Ascending aorta (tissue), 2 donors: ENCODE data around the gene ZBTB34. TPM values are rescaled to one million over a fixed set of nuclear protein-coding genes. Genes with fewer than 3 reads are reported as not detected.

Source experiments
- DNase-seq, 2 donors: peaks; one replicate each; pipeline ENCODE4 v3.0.0-alpha.2; 2019; ENCODE audit warnings: low spot score in 2 of 2
- H3K27ac ChIP-seq, 2 donors: fragments of 200-600 bp; sonication (generic); one replicate each; pipeline ENCODE4 v1.5.1; 2016 to 2017; ENCODE audit warnings: mild to moderate bottlenecking in 1 of 2
- H3K27me3 ChIP-seq: fragments of 200-600 bp; sonication (generic); one replicate; pipeline ENCODE4 v1.5.1; 2017
- H3K36me3 ChIP-seq, 2 donors: fragments of 200-600 bp; sonication (generic); one replicate each; pipeline ENCODE4 v1.5.1; 2016
- H3K4me1 ChIP-seq, 2 donors: fragments of 200-600 bp; sonication (generic); one replicate each; pipeline ENCODE4 v1.5.1; 2016 to 2017; ENCODE audit warnings: mild to moderate bottlenecking in 1 of 2
- H3K4me3 ChIP-seq, 2 donors: fragments of 200-600 bp; sonication (generic); one replicate each; pipeline ENCODE4 v1.5.1; 2016 to 2017; ENCODE audit warnings: mild to moderate bottlenecking in 1 of 2
- H3K9me3 ChIP-seq, 2 donors: fragments of 200-600 bp; sonication (generic); one replicate each; pipeline ENCODE4 v1.5.1; 2016
- CTCF ChIP-seq, 3 experiments: fragments of 200-600 bp in 2 of 3; fragments of 450-650 bp in 1 of 3; sonication (generic) in 2 of 3; IDR thresholded peaks; one replicate each; pipeline ENCODE4 v1.5.1; 2016 to 2019; ENCODE audit warnings: antibody characterized with exemption in 3 of 3, mild to moderate bottlenecking in 1 of 3, moderate library complexity in 1 of 3
- intact Hi-C: fragments of 100-400 bp; cut with DNase I; formaldehyde crosslinking; loops from one replicate; pipeline ENCODE4 v1.15.1; 2023
- total RNA-seq: library from RNA; depleted of rRNA; stranded (reverse); fragments of >200 nt; gene quantifications from one replicate; pipeline ENCODE4 v1.1.0, GENCODE V29; 2016

Gene ZBTB34
- total RNA-seq, 1 donor from 2014 or later: 8.9 TPM

GRCh38 chr9:126844085-126844484, 16.4 kb upstream of the ZBTB34 start:
- no peak for DNase-seq
- Histone ChIP-seq H3K4me1 (no peaks in the 10 kb centered on the region), H3K36me3 (no peaks in the 10 kb centered on the region), H3K4me3 (no peak overlapping the region), H3K9me3 (no peaks in the 10 kb centered on the region), H3K27ac (no peak overlapping the region), H3K27me3 (no peaks in the 10 kb centered on the region)
- intact Hi-C loops: no loop called here
- no peak for TF ChIP-seq CTCF (IDR thresholded peaks at IDR 0.05)

- intact Hi-C loops: no loop called here
- Histone ChIP-seq H3K4me1 (no peaks in the 10 kb centered on the region), H3K9me3 (no peaks in the 10 kb centered on the region), H3K27me3 (no peaks in the 10 kb centered on the region), H3K27ac (no peak overlapping the region), H3K4me3 (no peak overlapping the region), H3K36me3 (no peaks in the 10 kb centered on the region)
- no peak for TF ChIP-seq CTCF (IDR thresholded peaks at IDR 0.05)
- DNase-seq: no peak
These were observed 13.4 kb upstream of the ZBTB34 start for GRCh38 chr9:126847051-126847450.

- intact Hi-C loops: no loop called here
- DNase-seq: no peak
- no peaks in the 10 kb centered on the region for H3K4me1 ChIP-seq
- H3K4me3 ChIP-seq: no peak overlapping the region
- TF ChIP-seq CTCF (IDR thresholded peaks at IDR 0.05): no peak
- no peaks in the 10 kb centered on the region for H3K36me3 ChIP-seq
- H3K27ac ChIP-seq: no peak overlapping the region
- no peaks in the 10 kb centered on the region for H3K27me3 ChIP-seq
- no peaks in the 10 kb centered on the region for H3K9me3 ChIP-seq
These were observed 10.7 kb upstream of the ZBTB34 start for GRCh38 chr9:126849591-126850225.

GRCh38 chr9:126851286-126851880, 9.1 kb upstream of the ZBTB34 start:
- no peak for DNase-seq
- H3K36me3 ChIP-seq: no peaks in the 10 kb centered on the region
- no peaks in the 10 kb centered on the region for H3K9me3 ChIP-seq
- H3K27me3 ChIP-seq: no peaks in the 10 kb centered on the region
- H3K4me1 ChIP-seq: no peaks in the 10 kb centered on the region
- TF ChIP-seq CTCF (IDR thresholded peaks at IDR 0.05): no peak
- H3K27ac ChIP-seq: no peak overlapping the region
- intact Hi-C loops: no loop called here
- H3K4me3 ChIP-seq: no peak overlapping the region

- no peaks in the 10 kb centered on the region for H3K36me3 ChIP-seq
- no peaks in the 10 kb centered on the region for H3K4me1 ChIP-seq
- H3K27me3 ChIP-seq: no peaks in the 10 kb centered on the region
- intact Hi-C loops: no loop called here
- H3K27ac ChIP-seq: no peak overlapping the region
- DNase-seq: no peak
- no peaks in the 10 kb centered on the region for H3K9me3 ChIP-seq
- no peak overlapping the region for H3K4me3 ChIP-seq
- TF ChIP-seq CTCF (IDR thresholded peaks at IDR 0.05): no peak
These were observed 8.3 kb upstream of the ZBTB34 start for GRCh38 chr9:126852086-126852688.
